ENCODE data around the gene ARMC6. TPM values are rescaled to one million over a fixed set of nuclear protein-coding genes. Genes with fewer than 3 reads are reported as not detected.

ARMC6 gene
- total and polyA plus RNA-seq, 2 donors (not counting 3 experiments of a cell fraction or from before 2014, with no cell fraction given): 33.9 to 44.7 TPM

GRCh38 chr19:19064098-19064722 lies 30.8 kb downstream of the ARMC6 start:
- peak overlapping the region; percentile 19 for H3K9ac ChIP-seq (replicated peaks; ENCODE audit: extremely low read depth, insufficient read depth, low read length)
- POLR2A ChIA-PET: no interaction called here
- H3K27ac ChIP-seq (ENCODE audit: insufficient read depth, low read depth, low read length): no peak overlapping the region
- intact Hi-C loops (cut with micrococcal nuclease) (loop anchor here (5.0 kb wide), 1 partner anchor 43 kb away; no protein-coding TSS in a partner anchor), dilution Hi-C loops (cut with MboI; ENCODE audit: extremely low pct_ligation_motif_present, low sequenced_read_pairs) (no loop called here)
- no peak for FAIRE-seq
- peak overlapping the region; percentile 20 to 52 (median 47) for H3K4me3 ChIP-seq (replicated peaks in 1 of 3; ENCODE audit: insufficient read depth in 1 of 3, low read depth in 1 of 3, low read length in 3 of 3)
- H3K4me1 ChIP-seq (ENCODE audit: control insufficient read depth, extremely low read depth, insufficient read depth, low read length): peaks cover 21% of the 10 kb centered on the region
- peaks cover 0 to under 1% of the 10 kb centered on the region in 2 experiments for H3K36me3 ChIP-seq (ENCODE audit: control insufficient read depth in 2 of 2, extremely low read depth in 1 of 2, insufficient read depth in 2 of 2, low read length in 2 of 2)
- H3K4me2 ChIP-seq (ENCODE audit: insufficient read depth, low read length): peak overlapping the region; percentile 75
- BruUV-seq (replicated peaks): no TSS peak
- no peak for TF ChIP-seq MYC (IDR thresholded peaks at IDR 0.05; ENCODE audit: low read depth, low read length)
- peak in 1 of 2 donors; percentile 53 for TF ChIP-seq CTCF (IDR thresholded peaks at IDR 0.05; ENCODE audit: extremely low read depth in 1 of 2, insufficient read depth in 1 of 2, low read depth in 1 of 2, low read length in 2 of 2)
- H3K27me3 ChIP-seq (ENCODE audit: control insufficient read depth in 2 of 2, insufficient read depth in 2 of 2, low read length in 2 of 2): no peaks in the 10 kb centered on the region
- peak overlapping the region; percentile 54 for H2AFZ ChIP-seq (ENCODE audit: low read depth, low read length)
- H3K9me1 ChIP-seq (replicated peaks; ENCODE audit: control insufficient read depth, extremely low read depth, insufficient read depth, low read length): no peaks in the 10 kb centered on the region
- no peaks in the 10 kb centered on the region for H3K79me2 ChIP-seq (ENCODE audit: control insufficient read depth, insufficient read depth, low read length)
- no peaks in the 10 kb centered on the region for H4K20me1 ChIP-seq (replicated peaks; ENCODE audit: control insufficient read depth, extremely low read depth, insufficient read depth, low read length)
- CTCF ChIA-PET: interaction anchor here (1.0 to 1.5 kb wide), 5 partner anchors 10 to 111 kb away, joined by 3 to 7 read pairs (median 4); no protein-coding TSS in a partner anchor
- DNase-seq (ENCODE audit: low read depth, low spot score): no peak
- no peaks in the 10 kb centered on the region for H3K9me3 ChIP-seq (replicated peaks; ENCODE audit: control insufficient read depth, insufficient read depth, low read length)

Measured in endothelial cell of umbilical vein (primary cell).